H1 (cell line): ENCODE measurements around the gene SLMAP. TPM values are rescaled to one million over a fixed set of nuclear protein-coding genes. Genes with fewer than 3 reads are reported as not detected.

Experiments
- CTCF ChIA-PET: fragments of 300-600 bp; sonication (Branson Sonifier 250); formaldehyde crosslinking; loops from one replicate; lab custom pipeline; 2021; ENCODE audit not compliant: partially characterized antibody; lab: Charles Lee
- POLR2A ChIA-PET: fragments of 300-600 bp; sonication (Branson Sonifier 250); formaldehyde crosslinking; loops from one replicate; lab custom pipeline; 2021; ENCODE audit warnings: inconsistent platforms; ENCODE audit not compliant: partially characterized antibody; lab: Charles Lee
- DNase-seq, 2 experiments: peaks; one replicate each; pipeline versions ENCODE4 v3.0.0 to v3.0.0-alpha.2; 2010 to 2022; ENCODE audit warnings: low spot score in 2 of 2, low read depth in 1 of 2, mixed read lengths in 1 of 2
- FAIRE-seq: peaks from 2 replicates; lab custom pipeline; 2011; peaks lifted over from hg19 to GRCh38; lab: Jason Lieb, UNC
- H2AFZ ChIP-seq: 2 replicates; pipeline ENCODE4 v1.8.1; 2012; ENCODE audit warnings: low read length, inconsistent platforms
- H2AK5ac ChIP-seq: 2 replicates; pipeline ENCODE4 v1.6.1; 2013; ENCODE audit warnings: low read depth, low read length
- H2BK120ac ChIP-seq: replicated peaks from 2 replicates; pipeline ENCODE3; 2013; ENCODE audit warnings: low read depth, low read length, inconsistent platforms
- H2BK12ac ChIP-seq: 2 replicates; pipeline ENCODE4 v1.6.1; 2013; ENCODE audit warnings: low read depth, low read length
- H2BK15ac ChIP-seq: 2 replicates; pipeline ENCODE4 v1.6.1; 2013; ENCODE audit warnings: low read length
- H2BK20ac ChIP-seq: 2 replicates; pipeline ENCODE4 v1.6.1; 2013; ENCODE audit warnings: low read length
- H2BK5ac ChIP-seq: 2 replicates; pipeline ENCODE4 v1.6.1; 2013; ENCODE audit warnings: low read depth, low read length
- H3K14ac ChIP-seq: 2 replicates; pipeline ENCODE4 v1.6.1; 2013; ENCODE audit warnings: inconsistent platforms; ENCODE audit not compliant: insufficient read length
- H3K18ac ChIP-seq: 2 replicates; pipeline ENCODE4 v1.6.1; 2013; ENCODE audit warnings: low read length; ENCODE audit errors: extremely low read depth
- H3K23ac ChIP-seq: 2 replicates; pipeline ENCODE4 v1.6.1; 2013; ENCODE audit warnings: inconsistent platforms; ENCODE audit not compliant: insufficient read length
- H3K23me2 ChIP-seq: 2 replicates; pipeline ENCODE4 v1.6.1; 2013; ENCODE audit warnings: low read depth, low read length
- H3K27ac ChIP-seq: 2 replicates; pipeline ENCODE4 v1.6.1; 2011; ENCODE audit warnings: low read depth, low read length, inconsistent platforms
- H3K27me3 ChIP-seq, 4 experiments: replicated peaks in 1 of 4; 1 replicate in 1 of 4; 2 replicates in 3 of 4; pipeline versions ENCODE4 v1.6.1 to v1.8.1; 2011 to 2013; ENCODE audit warnings: low read length in 3 of 4, mild to moderate bottlenecking in 3 of 4, inconsistent platforms in 2 of 4, mixed read lengths in 2 of 4, moderate library complexity in 1 of 4; ENCODE audit not compliant: control insufficient read depth in 3 of 4, insufficient read depth in 3 of 4; ENCODE audit errors: extremely low read depth in 1 of 4
- H3K36me3 ChIP-seq, 4 experiments: 2 replicates each; pipeline versions ENCODE4 v1.6.1 to v1.8.1; 2011 to 2013; ENCODE audit warnings: mild to moderate bottlenecking in 4 of 4, low read length in 3 of 4, moderate library complexity in 2 of 4, control low read depth in 1 of 4, inconsistent platforms in 1 of 4; ENCODE audit not compliant: insufficient read depth in 4 of 4, control insufficient read depth in 2 of 4
- H3K4ac ChIP-seq: replicated peaks from 2 replicates; pipeline ENCODE3; 2013; ENCODE audit warnings: low read length, low read depth, mixed read lengths, inconsistent platforms; ENCODE audit not compliant: insufficient read length
- H3K4me1 ChIP-seq, 4 experiments: replicated peaks in 1 of 4; 1 replicate in 1 of 4; 2 replicates in 3 of 4; pipeline versions ENCODE4 v1.6.1 to v1.8.1; 2011 to 2013; ENCODE audit warnings: low read length in 3 of 4, inconsistent platforms in 2 of 4, mixed read lengths in 1 of 4; ENCODE audit not compliant: insufficient read depth in 4 of 4, control insufficient read depth in 3 of 4
- H3K4me2 ChIP-seq, 2 experiments: 2 replicates each; pipeline versions ENCODE4 v1.6.1 to v1.8.1; 2011 to 2013; ENCODE audit warnings: low read depth in 2 of 2, low read length in 2 of 2, control low read depth in 1 of 2, inconsistent platforms in 1 of 2, mild to moderate bottlenecking in 1 of 2; ENCODE audit not compliant: insufficient read depth in 1 of 2
- H3K4me3 ChIP-seq, 4 experiments: fragments of 200-600, 300-600 bp in 1 of 4; sonication (generic), shearing (Covaris generic), sonication (Bioruptor Twin) in 1 of 4; 2 replicates each; pipeline versions ENCODE4 v1.5.1 to v1.8.1; 2011 to 2016; ENCODE audit warnings: low read length in 4 of 4, low read depth in 3 of 4, control low read depth in 2 of 4, inconsistent platforms in 2 of 4, mild to moderate bottlenecking in 2 of 4, mixed read lengths in 1 of 4, moderate library complexity in 1 of 4; ENCODE audit not compliant: insufficient read depth in 2 of 4; ENCODE audit errors: extremely low read depth in 1 of 4
- H3K56ac ChIP-seq: replicated peaks from 2 replicates; pipeline ENCODE3; 2013; ENCODE audit warnings: low read depth, mild to moderate bottlenecking, mixed read lengths, low read length, inconsistent platforms; ENCODE audit not compliant: insufficient read length
- H3K79me1 ChIP-seq: 2 replicates; pipeline ENCODE4 v1.6.1; 2013; ENCODE audit warnings: low read depth, low read length, control low read depth
- H3K79me2 ChIP-seq, 2 experiments: 2 replicates each; pipeline versions ENCODE4 v1.6.1 to v1.8.1; 2012 to 2013; ENCODE audit warnings: low read length in 2 of 2, mild to moderate bottlenecking in 2 of 2, inconsistent platforms in 1 of 2; ENCODE audit not compliant: insufficient read depth in 2 of 2, control insufficient read depth in 1 of 2
- H3K9ac ChIP-seq, 4 experiments: replicated peaks in 1 of 4; 1 replicate in 1 of 4; 2 replicates in 3 of 4; pipeline versions ENCODE4 v1.6.1 to v1.8.1; 2011 to 2013; ENCODE audit warnings: low read depth in 3 of 4, low read length in 3 of 4, control low read depth in 2 of 4, mild to moderate bottlenecking in 2 of 4, moderate library complexity in 2 of 4, inconsistent platforms in 1 of 4; ENCODE audit errors: extremely low read depth in 1 of 4
- H3K9me3 ChIP-seq, 2 experiments: 2 replicates each; pipeline versions ENCODE4 v1.6.1 to v1.8.1; 2012 to 2013; ENCODE audit warnings: mild to moderate bottlenecking in 2 of 2, moderate library complexity in 2 of 2, control low read depth in 1 of 2, inconsistent platforms in 1 of 2, low read depth in 1 of 2, low read length in 1 of 2, mixed read lengths in 1 of 2; ENCODE audit not compliant: insufficient read depth in 2 of 2
- H4K20me1 ChIP-seq, 2 experiments: replicated peaks in 1 of 2; 2 replicates each; pipeline versions ENCODE3 to v1.8.1; 2011 to 2013; ENCODE audit warnings: inconsistent platforms in 2 of 2, low read length in 2 of 2, mild to moderate bottlenecking in 1 of 2; ENCODE audit not compliant: insufficient read depth in 2 of 2, control insufficient read depth in 1 of 2
- H4K5ac ChIP-seq: 2 replicates; pipeline ENCODE4 v1.6.1; 2013; ENCODE audit warnings: low read length, low read depth, mixed read lengths, inconsistent platforms; ENCODE audit not compliant: insufficient read length
- H4K8ac ChIP-seq: 2 replicates; pipeline ENCODE4 v1.8.0; 2013; ENCODE audit warnings: mild to moderate bottlenecking, moderate library complexity, low read length, inconsistent platforms; ENCODE audit not compliant: insufficient read depth; ENCODE audit errors: extremely low read depth
- H4K91ac ChIP-seq: replicated peaks from 2 replicates; pipeline ENCODE3; 2013; ENCODE audit warnings: low read length, mixed read lengths, inconsistent platforms; ENCODE audit not compliant: insufficient read length
- WGBS, 2 experiments: shearing (Covaris generic) in 1 of 2; methylation state at CpG; one replicate each; pipeline versions ENCODE4 v1.1.6 to v1.1.7; 2013 to 2015; ENCODE audit warnings: low lambda C conversion rate in 2 of 2, mixed read lengths in 2 of 2, inconsistent platforms in 1 of 2, low coverage in 1 of 2, missing lambda C conversion rate in 1 of 2; ENCODE audit not compliant: insufficient replicate concordance in 2 of 2, insufficient coverage in 1 of 2, insufficient read length in 1 of 2; ENCODE audit errors: extremely low coverage in 1 of 2, missing lambda C conversion rate in 1 of 2; 5-methylcytosine and 5-hydroxymethylcytosine counted together
- polyA plus RNA-seq, 7 experiments: library from polyadenylated mRNA; depleted of rRNA in 3 of 7; stranded (reverse) in 5 of 7; unstranded in 2 of 7; fragments of >200 nt in 5 of 7; fragments of 200-250 nt in 2 of 7; gene quantifications; 1 replicate in 5 of 7; 2 replicates in 1 of 7; 4 replicates in 1 of 7; pipeline versions ENCODE4 v1.2.1 to v1.2.3, GENCODE V29; 2011 to 2013; ENCODE audit warnings: missing spikeins in 2 of 7, mixed read lengths in 2 of 7
- total RNA-seq: library from RNA; stranded (reverse); fragmentation: NEBNext Ultra II Directional; extraction: Animal tissue kit (Norgen Biotek cat#: 25700); gene quantifications from 2 replicates; pipeline ENCODE4 v1.2.1, GENCODE V29; 2021

SLMAP gene
- total and polyA plus RNA-seq, 2 of the 8 experiments (the other 6 are each of a cell fraction or from before 2014, with no cell fraction given), result 13.6 to 70.4 TPM

DNA sequence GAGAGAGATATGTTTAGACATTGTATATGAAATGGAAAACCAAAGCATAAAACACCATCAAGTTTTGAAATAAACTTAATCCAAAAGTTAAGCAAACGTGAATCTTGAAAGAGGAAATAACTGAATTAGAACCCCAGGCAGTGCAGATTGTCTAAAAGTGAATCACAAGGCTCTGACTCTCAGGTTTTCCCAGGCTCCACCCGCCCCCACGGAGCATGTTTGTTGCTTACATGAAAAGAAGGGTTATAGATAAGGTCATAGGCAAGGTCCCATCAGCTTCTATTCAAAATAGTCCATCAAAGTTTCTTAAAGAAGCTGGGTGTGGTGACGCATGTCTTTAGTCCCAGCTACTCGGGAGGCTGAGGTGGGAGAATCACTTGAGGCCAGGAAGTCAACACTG is 29.0 kb upstream of the SLMAP start:
- POLR2A ChIA-PET, result no interaction called here
- H4K20me1 ChIP-seq, result no peaks in the 10 kb centered on the region
- no peak overlapping the region for H4K5ac ChIP-seq
- H2BK20ac ChIP-seq, result no peak overlapping the region
- no peaks in the 10 kb centered on the region for H3K79me1 ChIP-seq
- no peak overlapping the region for H4K91ac ChIP-seq
- no peaks in the 10 kb centered on the region for H3K23me2 ChIP-seq
- no peaks in the 10 kb centered on the region for H3K79me2 ChIP-seq
- H2AFZ ChIP-seq, result no peak overlapping the region
- H3K9ac ChIP-seq, result no peak overlapping the region
- H3K56ac ChIP-seq, result no peak overlapping the region
- CTCF ChIA-PET, result interaction anchor here (0.6 to 1.8 kb wide), 6 partner anchors 16 to 229 kb away, joined by 3 to 6 read pairs (median 4); no protein-coding TSS in a partner anchor
- no peak overlapping the region for H2BK15ac ChIP-seq
- H3K4me1 ChIP-seq, result no peaks in the 10 kb centered on the region
- H3K27me3 ChIP-seq, result no peaks in the 10 kb centered on the region
- no peak overlapping the region for H2BK5ac ChIP-seq
- no peak overlapping the region for H3K23ac ChIP-seq
- H3K27ac ChIP-seq, result no peak overlapping the region
- no peak overlapping the region for H2BK12ac ChIP-seq
- FAIRE-seq (no peak), DNase-seq (no peak)
- no peak overlapping the region for H3K4ac ChIP-seq
- no peak overlapping the region for H3K18ac ChIP-seq
- H2BK120ac ChIP-seq, result no peak overlapping the region
- H2AK5ac ChIP-seq, result no peak overlapping the region
- no peak overlapping the region for H4K8ac ChIP-seq
- H3K4me3 ChIP-seq, result no peak overlapping the region
- no peak overlapping the region for H3K14ac ChIP-seq
- H3K9me3 ChIP-seq, result no peaks in the 10 kb centered on the region; a peak in 1 of 4 replicates
- 95% methylated on average over 5 of the region's 5 CpGs; no CpG with 5 or more reads in 1 of the 2 experiments for WGBS, 2 experiments
- no peaks in the 10 kb centered on the region for H3K36me3 ChIP-seq
- no peak overlapping the region for H3K4me2 ChIP-seq
